A549 (cell line): ENCODE results near the gene TENT5A. TPM values are rescaled to one million over a fixed set of nuclear protein-coding genes. Genes with fewer than 3 reads are reported as not detected.

Experiments
- ATAC-seq, 2 experiments: fragments of 200-7000 bp in 1 of 2; fragments of >200 bp in 1 of 2; cut with Nextera tagmentation in 1 of 2; cut with Tn5 transposase in 1 of 2; 3 replicates each; pipeline versions ENCODE4 v1.8.0 to v1.9.1; 2018 to 2020; ENCODE audit warnings: mild to moderate bottlenecking in 1 of 2, moderate library complexity in 1 of 2
- CTCF ChIA-PET: fragments of 300-600 bp; sonication (Branson Sonifier 250); formaldehyde crosslinking; extraction: SDS; loops from one replicate; lab custom pipeline; 2021; ENCODE audit warnings: antibody characterized with exemption, inconsistent platforms; lab: Yijun Ruan, JAX
- POLR2A ChIA-PET: fragments of 350-600 bp; formaldehyde crosslinking; extraction: SDS; loops from one replicate; lab custom pipeline; 2021; ENCODE audit warnings: antibody characterized with exemption, inconsistent platforms; lab: Yijun Ruan, JAX
- DNase-seq, 2 experiments: peaks; one replicate each; pipeline versions ENCODE4 v3.0.0 to v3.0.0-alpha.2; 2011 to 2016; ENCODE audit warnings: low read depth in 1 of 2, low spot score in 1 of 2
- FAIRE-seq: peaks from 2 replicates; lab custom pipeline; 2011; peaks lifted over from hg19 to GRCh38; lab: Jason Lieb, UNC
- H3K27ac ChIP-seq, 2 experiments: fragments of >200 bp; sonication (Bioruptor Twin); formaldehyde crosslinking; 3 replicates each; pipeline ENCODE4 v1.5.1; 2016 to 2017
- H3K4me1 ChIP-seq: fragments of >200 bp; sonication (Bioruptor Twin); formaldehyde crosslinking; 3 replicates; pipeline ENCODE4 v1.6.1; 2016
- H3K4me2 ChIP-seq: fragments of >200 bp; sonication (Bioruptor Twin); formaldehyde crosslinking; 3 replicates; pipeline ENCODE4 v1.6.1; 2016
- H3K4me3 ChIP-seq: fragments of >200 bp; sonication (Bioruptor Twin); formaldehyde crosslinking; 3 replicates; pipeline ENCODE4 v1.5.1; 2016
- H3K9me3 ChIP-seq: fragments of >200 bp; sonication (Bioruptor Twin); formaldehyde crosslinking; 3 replicates; pipeline ENCODE4 v1.6.1; 2016
- ATOH8 ChIP-seq: fragments of 250-450 bp; sonication (Bioruptor Pico); IDR thresholded peaks from 2 replicates; pipeline ENCODE4 v1.5.0; 2020; ENCODE audit warnings: low read depth, mild to moderate bottlenecking, moderate library complexity
- BCL3 ChIP-seq: fragments of >200 bp; sonication (Bioruptor Twin); formaldehyde crosslinking; IDR thresholded peaks from 3 replicates; pipeline ENCODE4 v1.6.1; 2016
- CBX2 ChIP-seq: fragments of 200-600 bp; sonication (generic); IDR thresholded peaks from 2 replicates; pipeline ENCODE4 v1.6.1; 2016; ENCODE audit warnings: low read depth, mild to moderate bottlenecking, borderline replicate concordance
- CEBPB ChIP-seq, 2 experiments: fragments of >200 bp in 1 of 2; sonication (Bioruptor Twin) in 1 of 2; formaldehyde crosslinking in 1 of 2; IDR thresholded peaks; 2 replicates each; pipeline ENCODE4 v1.6.1; 2012 to 2016
- CHD2 ChIP-seq: fragments of 150-350 bp; IDR thresholded peaks from 2 replicates; pipeline ENCODE4 v1.6.1; 2014; ENCODE audit warnings: low read length; ENCODE audit not compliant: partially characterized antibody
- E2F6 ChIP-seq: IDR thresholded peaks from 2 replicates; pipeline ENCODE4 v1.6.1; 2012; ENCODE audit warnings: low read depth, borderline replicate concordance
- EHMT2 ChIP-seq: fragments of 200-600 bp; sonication (generic); IDR thresholded peaks from 2 replicates; pipeline ENCODE4 v1.6.1; 2016; ENCODE audit warnings: antibody characterized with exemption, low read depth, mild to moderate bottlenecking, moderate library complexity
- ELK1 ChIP-seq: fragments of 150-350 bp; IDR thresholded peaks from 2 replicates; pipeline ENCODE4 v1.6.1; 2014; ENCODE audit warnings: low read depth, mild to moderate bottlenecking, low read length
- ESRRA ChIP-seq: fragments of 150-350 bp; IDR thresholded peaks from 2 replicates; pipeline ENCODE4 v1.6.1; 2014; ENCODE audit warnings: mild to moderate bottlenecking, low read length, borderline replicate concordance
- FOSL2 ChIP-seq, 2 experiments: fragments of 450-650 bp in 1 of 2; fragments of >200 bp in 1 of 2; sonication (Bioruptor Twin) in 1 of 2; formaldehyde crosslinking; IDR thresholded peaks; 2 replicates each; pipeline versions ENCODE4 v1.5.0 to v1.6.1; 2016 to 2020; ENCODE audit warnings: mild to moderate bottlenecking in 1 of 2, moderate library complexity in 1 of 2
- FOXS1 ChIP-seq: fragments of 250-450 bp; sonication (Bioruptor Pico); IDR thresholded peaks from 2 replicates; pipeline ENCODE4 v1.5.0; 2020; ENCODE audit warnings: mild to moderate bottlenecking, moderate library complexity
- GATA3 ChIP-seq: IDR thresholded peaks from 2 replicates; pipeline ENCODE4 v1.6.1; 2012; ENCODE audit warnings: borderline replicate concordance
- HES2 ChIP-seq: fragments of >200 bp; sonication (Bioruptor Twin); formaldehyde crosslinking; IDR thresholded peaks from 2 replicates; pipeline ENCODE4 v1.6.1; 2016
- HOXA7 ChIP-seq: fragments of 250-450 bp; sonication (Bioruptor Pico); IDR thresholded peaks from 2 replicates; pipeline ENCODE4 v1.5.0; 2020; ENCODE audit warnings: mild to moderate bottlenecking, moderate library complexity
- JUN ChIP-seq, 2 experiments: fragments of >200 bp; sonication (Bioruptor Twin); formaldehyde crosslinking; IDR thresholded peaks; 2 replicates in 1 of 2; 3 replicates in 1 of 2; pipeline ENCODE4 v1.6.1; 2016 to 2017
- KDM5A ChIP-seq: fragments of 200-600 bp; sonication (generic); IDR thresholded peaks from 2 replicates; pipeline ENCODE4 v1.6.1; 2016; ENCODE audit warnings: antibody characterized with exemption, mild to moderate bottlenecking
- MYC ChIP-seq: IDR thresholded peaks from 2 replicates; pipeline ENCODE4 v1.6.1; 2012; ENCODE audit warnings: mild to moderate bottlenecking, inconsistent platforms, low read length, improper control_type of control experiment, borderline replicate concordance
- NFE2L2 ChIP-seq: fragments of 150-350 bp; conservative IDR thresholded peaks from 2 replicates; pipeline ENCODE4 v1.6.1; 2014; ENCODE audit warnings: low read length
- PBX3 ChIP-seq: IDR thresholded peaks from 2 replicates; pipeline ENCODE4 v1.6.1; 2012
- POLR2A ChIP-seq: IDR thresholded peaks from 2 replicates; pipeline ENCODE4 v1.6.1; 2012; ENCODE audit warnings: mild to moderate bottlenecking, low read length
- RAD21 ChIP-seq, 2 experiments: fragments of >200 bp in 1 of 2; sonication (Bioruptor Twin) in 1 of 2; formaldehyde crosslinking in 1 of 2; IDR thresholded peaks in 1 of 2; conservative IDR thresholded peaks in 1 of 2; 2 replicates in 1 of 2; 3 replicates in 1 of 2; pipeline ENCODE4 v1.6.1; 2012 to 2018; ENCODE audit warnings: inconsistent platforms in 1 of 2
- RFX5 ChIP-seq: fragments of 450-650 bp; IDR thresholded peaks from 2 replicates; pipeline ENCODE4 v1.7.1; 2014; ENCODE audit warnings: antibody characterized with exemption, mild to moderate bottlenecking, moderate library complexity
- SREBF2 ChIP-seq: fragments of 450-650 bp; IDR thresholded peaks from 2 replicates; pipeline ENCODE4 v1.6.1; 2014; ENCODE audit warnings: mild to moderate bottlenecking, moderate library complexity
- USF2 ChIP-seq: fragments of 450-650 bp; IDR thresholded peaks from 2 replicates; pipeline ENCODE4 v1.6.1; 2014; ENCODE audit warnings: antibody characterized with exemption
- ZC3H11A ChIP-seq: fragments of 450-650 bp; IDR thresholded peaks from 2 replicates; pipeline ENCODE4 v1.6.1; 2014; ENCODE audit warnings: antibody characterized with exemption, mild to moderate bottlenecking
- ZFP36 ChIP-seq: fragments of 450-650 bp; IDR thresholded peaks from 2 replicates; pipeline ENCODE4 v1.6.1; 2014; ENCODE audit warnings: borderline replicate concordance; ENCODE audit not compliant: partially characterized antibody
- ZNF302 ChIP-seq: fragments of 250-450 bp; sonication (Bioruptor Pico); IDR thresholded peaks from 2 replicates; pipeline ENCODE4 v1.9.0; 2021; ENCODE audit warnings: inconsistent platforms, mild to moderate bottlenecking, moderate library complexity
- WGBS: methylation state at CpG from one replicate; pipeline ENCODE4 v1.1.6; 2017; ENCODE audit errors: missing lambda C conversion rate; 5-methylcytosine and 5-hydroxymethylcytosine counted together
- polyA plus RNA-seq, 4 experiments: library from polyadenylated mRNA; depleted of rRNA in 3 of 4; stranded (reverse); fragments of >200 nt; fragmentation: RNase III in 1 of 4; extraction: RNeasy Plus Mini Kit Qiagen cat#74134 plus additional on column Dnase treatment in 1 of 4; gene quantifications; 2 replicates in 3 of 4; 3 replicates in 1 of 4; pipeline ENCODE4 v1.2.3, GENCODE V29; 2011 to 2017

Gene TENT5A
- polyA plus RNA-seq, 2 of the 4 experiments (the other 2 are of a cell fraction) = 1.1 to 1.8 TPM

- Histone ChIP-seq H3K9me3 (no peaks in the 10 kb centered on the region), H3K4me3 (no peak overlapping the region), H3K4me2 (peak overlapping the region; percentile 29; the same call in 1 of the 3 replicates), H3K27ac (peak overlapping the region; percentile 1 to 43; a peak in 3 of 6 replicates)
- no peak for FAIRE-seq
- CTCF ChIA-PET = no interaction called here
- no peak for ATAC-seq
- no peak for TF ChIP-seq ZFP36
- TF ChIP-seq BCL3 = no peak
- no peak for TF ChIP-seq RFX5
- TF ChIP-seq GATA3 = no peak
- TF ChIP-seq NFE2L2 = no peak
- no peak for TF ChIP-seq ZC3H11A
- no peak for TF ChIP-seq JUN (IDR thresholded peaks at IDR 0.05)
- TF ChIP-seq KDM5A = no peak
- no peak for TF ChIP-seq FOXS1 (CRISPR knock-in tag)
- TF ChIP-seq ATOH8 = no peak
- TF ChIP-seq, all 56 proteins: peak for 0
- DNase-seq = peak in 1 of 2 experiments; percentile 29
- 69% methylated on average over 2 of the region's 2 CpGs for WGBS
- peaks cover 28% of the 10 kb centered on the region for H3K4me1 ChIP-seq
- POLR2A ChIA-PET = no interaction called here
These were observed 7.3 kb upstream of the TENT5A start for GRCh38 chr6:81759782-81760181.

- H3K9me3 ChIP-seq = no peaks in the 10 kb centered on the region
- 71% methylated on average over 4 of the region's 4 CpGs for WGBS
- CTCF ChIA-PET = interaction anchor here (1.5 kb wide), 1 partner anchor 283 kb away, joined by 3 read pairs; no protein-coding TSS in a partner anchor
These were observed 5.7 kb upstream of the TENT5A start for GRCh38 chr6:81758221-81758620.

GRCh38 chr6:81756690-81757089, 4.2 kb upstream of the TENT5A start:
- H3K4me2 ChIP-seq = no peak overlapping the region
- H3K27ac ChIP-seq = no peak overlapping the region; a peak in 1 of 6 replicates
- 50% methylated on average over 1 of the region's 1 CpG for WGBS
- ATAC-seq = no peak
- H3K4me3 ChIP-seq = no peak overlapping the region
- no peaks in the 10 kb centered on the region for H3K9me3 ChIP-seq
- ChIA-PET POLR2A (interaction anchor here (0.7 kb wide), 1 partner anchor 15 kb away, joined by 4 read pairs; no protein-coding TSS in a partner anchor), CTCF (interaction anchor here (0.6 to 1.3 kb wide), 2 partner anchors 249 to 1454 kb away, joined by 3 read pairs; no protein-coding TSS in a partner anchor)
- H3K4me1 ChIP-seq = peaks cover 23% of the 10 kb centered on the region
- FAIRE-seq = no peak
- no peak for DNase-seq
- TF ChIP-seq USF2 (no peak), CHD2 (no peak), RAD21 (conservative IDR thresholded peaks at IDR 0.05 in 1 of 2, IDR thresholded peaks at IDR 0.05 in 1 of 2) (no peak), ELK1 (no peak), ZNF302 (no peak), SREBF2 (no peak), NFE2L2 (no peak), EHMT2 (no peak), CEBPB (IDR thresholded peaks at IDR 0.05) (no peak), E2F6 (no peak), ESRRA (no peak), PBX3 (no peak), HOXA7 (CRISPR knock-in tag) (no peak), FOSL2 (IDR thresholded peaks at IDR 0.05) (no peak), FOSL2 (CRISPR knock-in tag; IDR thresholded peaks at IDR 0.05) (no peak), CBX2 (no peak), FOXS1 (CRISPR knock-in tag) (no peak), MYC (no peak), HES2 (no peak), ZC3H11A (no peak)

More at GRCh38 chr6:81758221-81758620, 5.7 kb upstream of the TENT5A start:
- H3K27ac ChIP-seq = no peak overlapping the region
- DNase-seq (no peak), FAIRE-seq (no peak), ATAC-seq (no peak)
- H3K4me1 ChIP-seq = peaks cover 31% of the 10 kb centered on the region
- no peak overlapping the region for H3K4me2 ChIP-seq
- no peak for TF ChIP-seq POLR2A
- no peak for TF ChIP-seq CEBPB (IDR thresholded peaks at IDR 0.05)
- TF ChIP-seq, all 56 proteins: peak for 0
- POLR2A ChIA-PET = no interaction called here
- H3K4me3 ChIP-seq = no peak overlapping the region
